Transverse colon (tissue), 4 donors: Measurements from ENCODE around the gene ZNF821. TPM values are rescaled to one million over a fixed set of nuclear protein-coding genes. Genes with fewer than 3 reads are reported as not detected.

Source experiments
- DNase-seq: peaks from one replicate; pipeline ENCODE4 v3.0.0-alpha.2; 2019
- H3K27ac ChIP-seq, 4 donors: fragments of 200-600 bp; sonication (generic); 2 replicates each; pipeline ENCODE4 v1.5.1; 2016 to 2018; ENCODE audit warnings: inconsistent platforms in 4 of 4
- H3K27me3 ChIP-seq: fragments of 200-600 bp; sonication (generic); 2 replicates; pipeline ENCODE4 v1.5.1; 2017; ENCODE audit warnings: inconsistent platforms
- H3K36me3 ChIP-seq, 4 donors: fragments of 200-600 bp; sonication (generic); 2 replicates each; pipeline ENCODE4 v1.5.1; 2017 to 2019; ENCODE audit warnings: inconsistent platforms in 4 of 4
- H3K4me1 ChIP-seq, 4 donors: fragments of 200-600 bp; sonication (generic); 2 replicates each; pipeline ENCODE4 v1.5.1; 2017 to 2020; ENCODE audit warnings: inconsistent platforms in 4 of 4
- H3K4me3 ChIP-seq, 4 donors: fragments of 200-600 bp; sonication (generic); 1 replicate in 1 of 4; 2 replicates in 3 of 4; pipeline versions ENCODE4 v1.5.1 to v1.6.1; 2017 to 2019; ENCODE audit warnings: inconsistent platforms in 4 of 4
- H3K9me3 ChIP-seq, 2 donors: fragments of 200-600 bp; sonication (generic); 2 replicates each; pipeline ENCODE4 v1.5.1; 2017 to 2019; ENCODE audit warnings: inconsistent platforms in 2 of 2
- CTCF ChIP-seq, 5 experiments: fragments of 200-600 bp in 3 of 5; fragments of 450-650 bp in 2 of 5; sonication (generic) in 3 of 5; IDR thresholded peaks; 1 replicate in 2 of 5; 2 replicates in 3 of 5; pipeline ENCODE4 v1.5.1; 2016 to 2017; ENCODE audit warnings: antibody characterized with exemption in 5 of 5, inconsistent platforms in 3 of 5, mild to moderate bottlenecking in 2 of 5, moderate library complexity in 1 of 5
- EP300 ChIP-seq: sonication (generic); formaldehyde crosslinking; IDR thresholded peaks from one replicate; pipeline ENCODE4 v1.6.1; 2017; ENCODE audit warnings: antibody characterized with exemption, low read depth
- POLR2A ChIP-seq: fragments of 450-650 bp; IDR thresholded peaks from one replicate; pipeline ENCODE4 v1.6.1; 2016; ENCODE audit warnings: antibody characterized with exemption, mild to moderate bottlenecking, moderate library complexity
- POLR2AphosphoS5 ChIP-seq, 3 donors: sonication (generic); formaldehyde crosslinking; IDR thresholded peaks; one replicate each; pipeline ENCODE4 v1.6.1; 2016; ENCODE audit warnings: antibody characterized with exemption in 3 of 3
- WGBS, 2 donors: methylation state at CpG; one replicate each; pipeline ENCODE4 v1.1.5; 2018; ENCODE audit warnings: low coverage in 1 of 2; 5-methylcytosine and 5-hydroxymethylcytosine counted together
- in situ Hi-C, 4 donors: fragments of 200-750 bp; cut with MboI; loops; one replicate each; pipeline versions ENCODE4 v1.15.0 to v1.15.1; 2017; ENCODE audit warnings: low sequenced_read_pairs in 3 of 4, low pct_ligation_motif_present in 1 of 4, low pct_unique_long_range_greater_than_20kb in 1 of 4
- intact Hi-C: fragments of 100-400 bp; cut with DNase I; formaldehyde crosslinking; loops from one replicate; pipeline ENCODE4 v1.15.1; 2023; ENCODE audit warnings: low total_unique reads
- total RNA-seq, 4 donors: library from RNA; depleted of rRNA; stranded (reverse); fragments of >200 nt; gene quantifications; one replicate each; pipeline ENCODE4 v1.1.0, GENCODE V29; 2016

Gene ZNF821
- total RNA-seq, 4 donors from 2014 or later: 9.4 to 31.6 (median 13.6) TPM

- peak overlapping the region in 3 of 4 donors; percentile 88 to 92 (median 91) for H3K4me3 ChIP-seq
- intact Hi-C loops: loop anchor here (10.0 kb wide), 1 partner anchor 172 kb away; the partner anchor contains the start of gene PHLPP2
- H3K36me3 ChIP-seq: no peaks in the 10 kb centered on the region
- 32% methylated on average over 13 to 15 of the region's 15 CpGs for WGBS, 2 donors
- H3K9me3 ChIP-seq: no peaks in the 10 kb centered on the region
- peaks cover 12 to 63% (median 47%) of the 10 kb centered on the region in 4 donors for H3K4me1 ChIP-seq
- TF ChIP-seq POLR2AphosphoS5 (IDR thresholded peaks at IDR 0.05) (no peak), EP300 (no peak), CTCF (IDR thresholded peaks at IDR 0.05) (no peak), POLR2A (no peak)
- no peak for DNase-seq
- no peaks in the 10 kb centered on the region for H3K27me3 ChIP-seq
- in situ Hi-C loops: no loop called here
- peak overlapping the region; percentile 98 to 99 (median 98) for H3K27ac ChIP-seq
These were observed 12.9 kb upstream of the ZNF821 start for GRCh38 chr16:71896764-71897368.

GRCh38 chr16:71895679-71896365 lies 11.8 kb upstream of the ZNF821 start:
- Histone ChIP-seq H3K4me3 (peak overlapping the region; percentile 88 to 96 (median 92)), H3K27ac (peak overlapping the region; percentile 98 to 99 (median 98)), H3K27me3 (no peaks in the 10 kb centered on the region), H3K4me1 (peaks cover 12 to 53% (median 42%) of the 10 kb centered on the region in 4 donors), H3K36me3 (no peaks in the 10 kb centered on the region), H3K9me3 (no peaks in the 10 kb centered on the region)
- intact Hi-C loops: loop anchor here (10.0 kb wide), 1 partner anchor 171 kb away; the partner anchor contains the start of gene PHLPP2
- in situ Hi-C loops: no loop called here
- TF ChIP-seq CTCF (IDR thresholded peaks at IDR 0.05) (no peak), POLR2A (no peak), POLR2AphosphoS5 (IDR thresholded peaks at IDR 0.05) (peak in 2 of 3 donors; percentile 38 to 60)
- DNase-seq: peak; percentile 45
- 0 to 2% methylated on average over 5 to 28 of the region's 44 CpGs for WGBS, 2 donors

GRCh38 chr16:71894921-71895678 lies 11.1 kb upstream of the ZNF821 start, which contains the start of gene IST1:
Gene IST1, plus strand, starts transcription at chr16:71895531. Its CDS starts 20,110 bp downstream, at chr16:71915641.
- H3K9me3 ChIP-seq: no peaks in the 10 kb centered on the region

More at GRCh38 chr16:71894921-71895678, 11.1 kb upstream of the ZNF821 start, which contains the start of gene IST1:
- intact Hi-C loops (loop anchor here (10.0 kb wide), 1 partner anchor 170 kb away; the partner anchor contains the start of gene PHLPP2), in situ Hi-C loops (no loop called here)
- 1% methylated on average over 45 of the region's 67 CpGs; no CpG with 5 or more reads in 1 of the 2 donors for WGBS, 2 donors
- H3K27me3 ChIP-seq: no peaks in the 10 kb centered on the region
- peaks cover 12 to 50% (median 38%) of the 10 kb centered on the region in 4 donors for H3K4me1 ChIP-seq
- DNase-seq: peak; percentile 98
- no peaks in the 10 kb centered on the region for H3K36me3 ChIP-seq
- TF ChIP-seq EP300 (no peak), CTCF (IDR thresholded peaks at IDR 0.05) (peak in 1 of 5 experiments; percentile 9), POLR2A (peak; percentile 95), POLR2AphosphoS5 (IDR thresholded peaks at IDR 0.05) (peak; percentile 91 to 96 (median 94))
- H3K27ac ChIP-seq: peak within 1 kb of the TSS; percentile 98 to 99 (median 98)
- H3K4me3 ChIP-seq: peak within 1 kb of the TSS; percentile 88 to 96 (median 92)
